ENCODE results near the gene EXOSC3. TPM values are rescaled to one million over a fixed set of nuclear protein-coding genes. Genes with fewer than 3 reads are reported as not detected.
"Not testable (repeated sequence)": the region's sequence is repeated elsewhere in the genome, so short reads cannot be mapped to it uniquely, and the experiment has no call there.

EXOSC3 gene
- total RNA-seq, 4 donors from 2014 or later: 32.0 to 63.5 (median 44.7) TPM

DNA sequence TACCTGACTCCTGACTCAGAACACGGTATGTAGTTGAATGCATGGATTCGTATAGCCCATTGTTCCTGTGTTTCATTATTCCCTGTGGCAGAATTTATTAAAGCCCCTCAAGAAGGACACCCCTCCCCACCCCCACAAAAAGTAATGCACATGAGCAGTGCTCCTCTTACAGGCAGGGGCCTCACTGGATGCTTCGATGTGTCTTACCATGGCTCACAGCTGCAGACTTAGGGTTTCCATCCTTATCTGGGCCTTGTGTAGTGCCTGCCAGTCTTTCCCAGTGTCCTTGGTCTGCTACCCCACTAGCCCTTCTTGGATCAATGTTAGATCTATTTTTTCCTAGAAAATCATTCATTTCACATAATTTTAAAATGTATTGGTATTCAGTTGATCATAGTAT, 14.9 kb downstream of the EXOSC3 start:
- no peak for TF ChIP-seq POLR2A (IDR thresholded peaks at IDR 0.05)
- TF ChIP-seq, protein P1, sequence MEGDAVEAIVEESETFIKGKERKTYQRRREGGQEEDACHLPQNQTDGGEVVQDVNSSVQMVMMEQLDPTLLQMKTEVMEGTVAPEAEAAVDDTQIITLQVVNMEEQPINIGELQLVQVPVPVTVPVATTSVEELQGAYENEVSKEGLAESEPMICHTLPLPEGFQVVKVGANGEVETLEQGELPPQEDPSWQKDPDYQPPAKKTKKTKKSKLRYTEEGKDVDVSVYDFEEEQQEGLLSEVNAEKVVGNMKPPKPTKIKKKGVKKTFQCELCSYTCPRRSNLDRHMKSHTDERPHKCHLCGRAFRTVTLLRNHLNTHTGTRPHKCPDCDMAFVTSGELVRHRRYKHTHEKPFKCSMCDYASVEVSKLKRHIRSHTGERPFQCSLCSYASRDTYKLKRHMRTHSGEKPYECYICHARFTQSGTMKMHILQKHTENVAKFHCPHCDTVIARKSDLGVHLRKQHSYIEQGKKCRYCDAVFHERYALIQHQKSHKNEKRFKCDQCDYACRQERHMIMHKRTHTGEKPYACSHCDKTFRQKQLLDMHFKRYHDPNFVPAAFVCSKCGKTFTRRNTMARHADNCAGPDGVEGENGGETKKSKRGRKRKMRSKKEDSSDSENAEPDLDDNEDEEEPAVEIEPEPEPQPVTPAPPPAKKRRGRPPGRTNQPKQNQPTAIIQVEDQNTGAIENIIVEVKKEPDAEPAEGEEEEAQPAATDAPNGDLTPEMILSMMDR (IDR thresholded peaks at IDR 0.05): no peak

DNA sequence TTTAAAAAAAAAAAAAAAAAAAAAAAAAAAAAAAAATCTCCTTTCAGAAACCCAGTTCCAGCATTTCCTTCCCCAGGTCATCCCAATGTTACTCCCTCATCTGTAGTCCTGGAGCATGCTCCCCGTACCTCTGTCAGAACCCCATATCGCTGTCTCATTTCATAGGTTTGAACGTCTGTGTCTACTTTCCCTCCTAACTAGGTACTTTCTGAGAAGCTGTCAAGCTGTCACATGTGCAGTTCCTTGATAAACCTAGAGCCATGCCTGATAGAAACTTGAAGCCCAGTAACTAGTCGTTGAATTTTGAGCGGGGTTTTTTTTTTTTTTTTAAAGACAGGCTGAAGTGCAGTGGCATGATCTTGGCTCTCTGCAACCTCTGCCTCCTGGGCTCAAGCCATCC, 15.6 kb downstream of the EXOSC3 start:
- H3K27ac ChIP-seq: no peak overlapping the region
- TF ChIP-seq, protein P1 (IDR thresholded peaks at IDR 0.05): no peak
- no peak for TF ChIP-seq POLR2A (IDR thresholded peaks at IDR 0.05)
- no peaks in the 10 kb centered on the region for H3K27me3 ChIP-seq
- H3K36me3 ChIP-seq: peaks cover 0 to 32% (median 0%) of the 10 kb centered on the region in 3 donors
- H3K4me3 ChIP-seq: no peak overlapping the region
- DNase-seq: no peak
- no peaks in the 10 kb centered on the region for H3K9me3 ChIP-seq
- no peaks in the 10 kb centered on the region for H3K4me1 ChIP-seq

More for the DNA sequence above, 14.9 kb downstream of the EXOSC3 start:
- H3K27me3 ChIP-seq: no peaks in the 10 kb centered on the region
- no peaks in the 10 kb centered on the region for H3K9me3 ChIP-seq
- DNase-seq: no peak
- no peak overlapping the region for H3K27ac ChIP-seq
- H3K36me3 ChIP-seq: peaks cover 0 to 32% (median 0%) of the 10 kb centered on the region in 3 donors
- no peak overlapping the region for H3K4me3 ChIP-seq
- no peaks in the 10 kb centered on the region for H3K4me1 ChIP-seq

DNA sequence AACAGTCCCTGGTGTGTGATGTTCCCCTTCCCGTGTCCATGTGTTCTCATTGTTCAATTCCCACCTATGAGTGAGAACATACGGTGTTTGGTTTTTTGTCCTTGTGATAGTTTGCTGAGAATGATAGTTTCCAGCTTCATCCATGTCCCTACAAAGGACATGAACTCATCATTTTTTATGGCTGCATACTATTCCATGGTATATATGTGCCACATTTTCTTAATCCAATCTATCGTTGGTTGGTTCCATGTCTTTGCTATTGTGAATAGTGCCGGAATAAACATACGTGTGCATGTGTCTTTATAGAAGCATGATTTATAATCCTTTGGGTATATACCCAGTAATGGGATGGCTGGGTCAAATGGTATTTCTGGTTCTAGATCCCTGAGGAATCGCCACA, 19.6 kb downstream of the EXOSC3 start:
- not testable (repeated sequence) for DNase-seq, H3K27ac ChIP-seq, H3K4me3 ChIP-seq, H3K4me1 ChIP-seq, H3K27me3 ChIP-seq, H3K9me3 ChIP-seq, H3K36me3 ChIP-seq

DNA sequence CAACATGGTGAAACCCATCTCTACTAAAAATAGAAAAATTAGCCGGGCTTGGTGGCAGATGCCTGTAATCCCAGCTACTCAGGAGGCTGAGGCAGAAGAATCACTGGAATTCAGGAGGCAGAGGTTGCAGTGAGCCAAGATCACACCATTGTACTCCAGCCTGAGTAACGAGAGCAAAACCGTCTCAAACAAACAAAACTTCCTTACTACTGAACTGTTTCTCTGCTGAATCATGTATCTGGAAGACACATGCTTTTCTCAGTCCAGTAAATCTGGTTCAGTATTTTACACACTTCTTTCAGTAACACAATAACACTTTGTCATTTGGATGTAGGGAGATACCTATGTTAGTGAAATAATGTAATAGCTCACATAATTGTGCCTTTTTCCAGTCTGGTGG, 23.4 kb downstream of the EXOSC3 start:
- Histone ChIP-seq H3K4me3 (no peak overlapping the region), H3K4me1 (no peaks in the 10 kb centered on the region), H3K9me3 (no peaks in the 10 kb centered on the region), H3K36me3 (no peaks in the 10 kb centered on the region), H3K27me3 (no peaks in the 10 kb centered on the region), H3K27ac (no peak overlapping the region)
- no peak for DNase-seq
- TF ChIP-seq, protein P1 (IDR thresholded peaks at IDR 0.05): no peak
- TF ChIP-seq POLR2A (IDR thresholded peaks at IDR 0.05): no peak

DNA sequence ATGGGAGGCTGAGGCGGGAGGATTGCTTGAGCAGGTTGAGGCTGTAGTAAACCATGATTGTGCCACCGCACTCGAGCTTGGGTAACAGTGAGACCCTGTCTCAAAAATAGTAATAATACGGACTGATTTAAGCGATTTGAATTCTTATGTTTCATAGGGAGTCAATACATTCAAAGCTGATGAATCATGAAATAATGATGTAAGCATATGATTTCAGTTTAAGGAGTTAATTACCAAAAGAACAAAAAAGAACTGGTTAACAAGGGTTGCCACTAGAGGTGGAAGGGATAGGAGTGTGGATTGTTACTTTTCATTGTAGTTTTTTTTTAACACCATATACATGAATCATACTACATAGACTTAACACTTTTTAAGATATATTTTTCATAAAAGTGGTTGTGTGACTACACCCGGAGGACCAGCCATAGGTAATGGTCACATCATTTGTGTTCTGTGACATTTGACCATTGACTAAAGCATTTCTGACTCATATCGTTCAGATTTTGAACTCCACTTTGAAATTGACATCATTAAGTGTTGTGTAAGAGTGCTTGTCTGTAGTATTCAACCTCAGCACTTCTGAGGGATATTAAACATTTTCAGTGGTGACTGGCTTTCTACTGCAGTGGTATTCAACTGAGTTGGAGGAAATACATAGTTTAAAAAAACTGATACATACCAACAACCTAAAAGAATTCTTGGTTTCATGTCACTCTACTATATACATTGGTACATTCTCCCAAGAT, 24.3 kb downstream of the EXOSC3 start:
- H3K27ac ChIP-seq: no peak overlapping the region
- H3K4me1 ChIP-seq: no peaks in the 10 kb centered on the region
- no peak for DNase-seq
- TF ChIP-seq, protein P1 (IDR thresholded peaks at IDR 0.05): no peak
- TF ChIP-seq POLR2A (IDR thresholded peaks at IDR 0.05): no peak
- no peaks in the 10 kb centered on the region for H3K27me3 ChIP-seq
- H3K4me3 ChIP-seq: no peak overlapping the region
- no peaks in the 10 kb centered on the region for H3K36me3 ChIP-seq
- no peaks in the 10 kb centered on the region for H3K9me3 ChIP-seq

DNA sequence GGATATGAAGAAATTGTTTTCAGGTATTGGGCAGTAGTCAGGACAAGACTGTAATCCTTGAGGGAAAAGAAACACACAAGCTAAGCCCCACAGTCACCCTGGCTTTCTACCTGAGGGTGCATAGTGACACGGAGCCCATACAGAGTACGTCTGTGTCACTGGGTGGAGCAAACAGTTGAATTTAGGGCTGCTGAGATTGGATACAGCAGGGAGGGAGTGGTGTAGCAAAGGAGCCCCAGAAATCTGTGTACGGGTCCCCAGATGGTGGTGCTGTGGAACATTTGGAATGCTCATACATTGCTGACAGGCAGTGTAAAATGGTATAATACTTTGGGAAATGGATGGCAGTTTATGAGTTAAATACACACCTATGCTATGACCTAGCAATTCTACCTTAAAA, 26.1 kb downstream of the EXOSC3 start:
- no peaks in the 10 kb centered on the region for H3K36me3 ChIP-seq
- TF ChIP-seq, protein P1 (IDR thresholded peaks at IDR 0.05): no peak
- no peak for TF ChIP-seq POLR2A (IDR thresholded peaks at IDR 0.05)
- no peaks in the 10 kb centered on the region for H3K27me3 ChIP-seq
- no peak overlapping the region for H3K27ac ChIP-seq
- H3K4me3 ChIP-seq: no peak overlapping the region
- no peaks in the 10 kb centered on the region for H3K9me3 ChIP-seq
- no peak for DNase-seq
- H3K4me1 ChIP-seq: peaks cover 0 to 7% (median 0%) of the 10 kb centered on the region in 4 donors

Data from Peyer's patch (tissue), 4 donors.